Vagina (tissue), 2 donors: ENCODE results near the gene GATA3. TPM values are rescaled to one million over a fixed set of nuclear protein-coding genes. Genes with fewer than 3 reads are reported as not detected.

Experiments
- DNase-seq, 2 donors: peaks; one replicate each; pipeline ENCODE4 v3.0.0-alpha.2; 2017; ENCODE audit errors: extremely low spot score in 2 of 2
- H3K27ac ChIP-seq: fragments of 200-600 bp; sonication (generic); one replicate; pipeline ENCODE4 v1.5.1; 2019
- H3K27me3 ChIP-seq: fragments of 200-600 bp; sonication (generic); one replicate; pipeline ENCODE4 v1.5.1; 2019
- H3K36me3 ChIP-seq, 2 donors: fragments of 200-600 bp; sonication (generic); one replicate each; pipeline ENCODE4 v1.5.1; 2017 to 2019
- H3K4me1 ChIP-seq: fragments of 200-600 bp; sonication (generic); one replicate; pipeline ENCODE4 v1.5.1; 2019
- H3K4me3 ChIP-seq, 2 donors: fragments of 200-600 bp; sonication (generic); 1 replicate in 1 of 2; 2 replicates in 1 of 2; pipeline ENCODE4 v1.5.1; 2016 to 2019
- H3K9me3 ChIP-seq: fragments of 200-600 bp; sonication (generic); one replicate; pipeline ENCODE4 v1.5.1; 2019
- POLR2A ChIP-seq, 2 donors: fragments of 450-650 bp; IDR thresholded peaks; one replicate each; pipeline ENCODE4 v1.6.1; 2017; ENCODE audit warnings: antibody characterized with exemption in 2 of 2, mild to moderate bottlenecking in 2 of 2, moderate library complexity in 2 of 2
- POLR2AphosphoS5 ChIP-seq, 2 donors: sonication (generic); formaldehyde crosslinking; IDR thresholded peaks; one replicate each; pipeline ENCODE4 v1.9.0; 2017; ENCODE audit warnings: antibody characterized with exemption in 2 of 2, mild to moderate bottlenecking in 2 of 2, low read depth in 1 of 2; ENCODE audit not compliant: insufficient read depth in 1 of 2
- intact Hi-C: fragments of 100-400 bp; cut with DNase I; formaldehyde crosslinking; loops from one replicate; pipeline ENCODE4 v1.15.1; 2023
- total RNA-seq: library from RNA; depleted of rRNA; stranded (reverse); fragments of >200 nt; gene quantifications from one replicate; pipeline ENCODE4 v1.2.3, GENCODE V29; 2016
- TF ChIP-seq, protein P1 (sequence below), 3 experiments: fragments of 450-650 bp in 2 of 3; fragments of 200-600 bp in 1 of 3; sonication (generic) in 1 of 3; IDR thresholded peaks; one replicate each; pipeline ENCODE4 v1.5.1; 2017 to 2019; ENCODE audit warnings: antibody characterized with exemption in 3 of 3, mild to moderate bottlenecking in 2 of 3, moderate library complexity in 2 of 3

GATA3 gene
- total RNA-seq, 1 donor from 2014 or later, result 8.6 TPM

GRCh38 chr10:8114741-8115617 is 60.5 kb downstream of the GATA3 start:
- intact Hi-C loops, result no loop called here
- no peak for DNase-seq
- H3K4me3 ChIP-seq, result no peak overlapping the region

GRCh38 chr10:8115618-8115980 is 61.1 kb downstream of the GATA3 start:
- Histone ChIP-seq H3K4me1 (no peaks in the 10 kb centered on the region), H3K9me3 (no peaks in the 10 kb centered on the region), H3K27ac (no peak overlapping the region), H3K36me3 (no peaks in the 10 kb centered on the region), H3K27me3 (no peaks in the 10 kb centered on the region), H3K4me3 (no peak overlapping the region)
- intact Hi-C loops, result no loop called here
- DNase-seq, result no peak
- TF ChIP-seq, protein P1, sequence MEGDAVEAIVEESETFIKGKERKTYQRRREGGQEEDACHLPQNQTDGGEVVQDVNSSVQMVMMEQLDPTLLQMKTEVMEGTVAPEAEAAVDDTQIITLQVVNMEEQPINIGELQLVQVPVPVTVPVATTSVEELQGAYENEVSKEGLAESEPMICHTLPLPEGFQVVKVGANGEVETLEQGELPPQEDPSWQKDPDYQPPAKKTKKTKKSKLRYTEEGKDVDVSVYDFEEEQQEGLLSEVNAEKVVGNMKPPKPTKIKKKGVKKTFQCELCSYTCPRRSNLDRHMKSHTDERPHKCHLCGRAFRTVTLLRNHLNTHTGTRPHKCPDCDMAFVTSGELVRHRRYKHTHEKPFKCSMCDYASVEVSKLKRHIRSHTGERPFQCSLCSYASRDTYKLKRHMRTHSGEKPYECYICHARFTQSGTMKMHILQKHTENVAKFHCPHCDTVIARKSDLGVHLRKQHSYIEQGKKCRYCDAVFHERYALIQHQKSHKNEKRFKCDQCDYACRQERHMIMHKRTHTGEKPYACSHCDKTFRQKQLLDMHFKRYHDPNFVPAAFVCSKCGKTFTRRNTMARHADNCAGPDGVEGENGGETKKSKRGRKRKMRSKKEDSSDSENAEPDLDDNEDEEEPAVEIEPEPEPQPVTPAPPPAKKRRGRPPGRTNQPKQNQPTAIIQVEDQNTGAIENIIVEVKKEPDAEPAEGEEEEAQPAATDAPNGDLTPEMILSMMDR (IDR thresholded peaks at IDR 0.05), result no peak
- TF ChIP-seq POLR2AphosphoS5 (IDR thresholded peaks at IDR 0.05; ENCODE audit: insufficient read depth in 1 of 2, low read depth in 1 of 2) (no peak), POLR2A (IDR thresholded peaks at IDR 0.05) (no peak)

More at GRCh38 chr10:8114741-8115617, 60.5 kb downstream of the GATA3 start:
- Histone ChIP-seq H3K4me1 (no peaks in the 10 kb centered on the region), H3K36me3 (no peaks in the 10 kb centered on the region), H3K27me3 (no peaks in the 10 kb centered on the region), H3K9me3 (no peaks in the 10 kb centered on the region), H3K27ac (no peak overlapping the region)
- TF ChIP-seq, protein P1 (IDR thresholded peaks at IDR 0.05), result no peak
- TF ChIP-seq POLR2AphosphoS5 (IDR thresholded peaks at IDR 0.05; ENCODE audit: insufficient read depth in 1 of 2, low read depth in 1 of 2) (no peak), POLR2A (IDR thresholded peaks at IDR 0.05) (no peak)

- no peaks in the 10 kb centered on the region for H3K27me3 ChIP-seq
- intact Hi-C loops, result no loop called here
Measured at GRCh38 chr10:8116474-8116873, 62.0 kb downstream of the GATA3 start.

DNA sequence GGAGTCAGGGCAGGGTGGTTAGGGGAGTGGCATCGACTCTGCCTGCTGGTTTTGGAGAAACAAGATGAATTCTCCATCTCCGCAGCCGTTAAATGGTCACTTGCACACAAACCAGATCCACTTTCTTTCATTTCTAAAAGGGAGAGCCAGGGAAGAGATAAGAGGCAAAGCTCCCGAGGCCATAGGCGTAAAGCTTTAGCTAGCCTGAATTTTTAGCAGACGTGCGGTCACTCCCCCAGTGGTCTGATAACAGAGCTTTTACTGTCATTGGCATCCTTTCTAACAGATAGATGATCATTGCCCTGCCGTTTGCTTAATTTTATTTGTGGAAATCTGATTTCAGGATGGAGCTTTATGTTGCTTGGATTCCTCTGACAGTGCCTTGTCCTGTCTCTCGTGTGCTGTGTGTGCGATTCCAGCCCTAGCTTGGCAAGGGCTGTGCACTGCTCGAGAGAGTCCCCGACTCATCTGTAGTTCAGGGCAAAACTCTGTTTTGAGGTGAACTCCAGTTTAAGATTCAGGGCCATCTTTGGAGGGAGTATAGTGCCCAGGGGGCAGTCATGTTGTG is 62.5 kb downstream of the GATA3 start:
- TF ChIP-seq, protein P1 (IDR thresholded peaks at IDR 0.05), result no peak
- TF ChIP-seq POLR2AphosphoS5 (IDR thresholded peaks at IDR 0.05; ENCODE audit: insufficient read depth in 1 of 2, low read depth in 1 of 2), result no peak
- TF ChIP-seq POLR2A (IDR thresholded peaks at IDR 0.05), result no peak
- no peaks in the 10 kb centered on the region for H3K4me1 ChIP-seq
- H3K27me3 ChIP-seq, result no peaks in the 10 kb centered on the region
- intact Hi-C loops, result no loop called here
- H3K4me3 ChIP-seq, result no peak overlapping the region
- H3K36me3 ChIP-seq, result no peaks in the 10 kb centered on the region
- no peak for DNase-seq
- H3K9me3 ChIP-seq, result no peaks in the 10 kb centered on the region
- H3K27ac ChIP-seq, result no peak overlapping the region

More at GRCh38 chr10:8116474-8116873, 62.0 kb downstream of the GATA3 start:
- H3K36me3 ChIP-seq, result no peaks in the 10 kb centered on the region
- no peaks in the 10 kb centered on the region for H3K4me1 ChIP-seq
- TF ChIP-seq POLR2A (IDR thresholded peaks at IDR 0.05) (no peak), POLR2AphosphoS5 (IDR thresholded peaks at IDR 0.05; ENCODE audit: insufficient read depth in 1 of 2, low read depth in 1 of 2) (no peak)
- TF ChIP-seq, protein P1 (IDR thresholded peaks at IDR 0.05), result no peak
- H3K9me3 ChIP-seq, result no peaks in the 10 kb centered on the region
- DNase-seq, result no peak
- H3K4me3 ChIP-seq, result no peak overlapping the region
- H3K27ac ChIP-seq, result no peak overlapping the region
